Neural progenitor cell (in vitro differentiated cells): ENCODE measurements around the gene NTN4.

Experiments used
- EZH2 ChIP-seq: fragments of 200-600 bp; sonication (generic); IDR thresholded peaks from 2 replicates; pipeline ENCODE4 v1.6.1; 2017; ENCODE audit warnings: antibody characterized with exemption, mild to moderate bottlenecking, moderate library complexity
- EZH2phosphoT487 ChIP-seq: fragments of 200-600 bp; sonication (generic); IDR thresholded peaks from 2 replicates; pipeline ENCODE4 v1.6.1; 2017; ENCODE audit warnings: antibody characterized with exemption
- TF ChIP-seq, protein P1 (sequence below): fragments of 200-600 bp; sonication (generic); IDR thresholded peaks from 2 replicates; pipeline ENCODE4 v1.5.1; 2017; ENCODE audit warnings: antibody characterized with exemption, mild to moderate bottlenecking

DNA sequence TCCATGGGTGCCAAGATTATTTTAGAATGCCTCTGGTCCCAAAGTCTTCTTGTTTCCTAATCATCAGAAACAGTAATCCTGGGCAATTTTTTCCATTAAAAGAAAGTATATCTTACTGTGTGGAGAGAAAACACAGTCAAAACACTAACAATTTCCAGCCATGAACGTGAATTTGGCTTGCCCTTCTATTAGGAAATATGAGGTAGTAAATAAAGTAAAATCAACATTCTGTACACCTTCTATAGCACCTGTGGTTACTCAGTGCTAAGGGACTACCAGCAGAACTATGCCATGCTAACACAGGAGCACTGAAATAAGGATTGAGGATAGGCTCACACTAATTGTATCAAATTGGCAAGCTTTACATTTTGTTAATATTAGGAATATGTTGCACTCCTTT is 60.1 kb downstream of the NTN4 start:
- TF ChIP-seq, protein P1, sequence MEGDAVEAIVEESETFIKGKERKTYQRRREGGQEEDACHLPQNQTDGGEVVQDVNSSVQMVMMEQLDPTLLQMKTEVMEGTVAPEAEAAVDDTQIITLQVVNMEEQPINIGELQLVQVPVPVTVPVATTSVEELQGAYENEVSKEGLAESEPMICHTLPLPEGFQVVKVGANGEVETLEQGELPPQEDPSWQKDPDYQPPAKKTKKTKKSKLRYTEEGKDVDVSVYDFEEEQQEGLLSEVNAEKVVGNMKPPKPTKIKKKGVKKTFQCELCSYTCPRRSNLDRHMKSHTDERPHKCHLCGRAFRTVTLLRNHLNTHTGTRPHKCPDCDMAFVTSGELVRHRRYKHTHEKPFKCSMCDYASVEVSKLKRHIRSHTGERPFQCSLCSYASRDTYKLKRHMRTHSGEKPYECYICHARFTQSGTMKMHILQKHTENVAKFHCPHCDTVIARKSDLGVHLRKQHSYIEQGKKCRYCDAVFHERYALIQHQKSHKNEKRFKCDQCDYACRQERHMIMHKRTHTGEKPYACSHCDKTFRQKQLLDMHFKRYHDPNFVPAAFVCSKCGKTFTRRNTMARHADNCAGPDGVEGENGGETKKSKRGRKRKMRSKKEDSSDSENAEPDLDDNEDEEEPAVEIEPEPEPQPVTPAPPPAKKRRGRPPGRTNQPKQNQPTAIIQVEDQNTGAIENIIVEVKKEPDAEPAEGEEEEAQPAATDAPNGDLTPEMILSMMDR = no peak
- no peak for TF ChIP-seq EZH2
- no peak for TF ChIP-seq EZH2phosphoT487
